Activated CD8-positive, alpha-beta memory T cell treated with anti-CD3 and anti-CD28 coated beads for 4 hours (primary cell): ENCODE measurements around the gene TMEM132A.

ENCODE experiments used
- DNase-seq, 2 donors: peaks; one replicate each; pipeline ENCODE4 v3.0.0-alpha.2; 2020; ENCODE audit warnings: low read depth in 2 of 2

The TMEM132A gene

GRCh38 chr11:60936467-60937143, 12.3 kb downstream of the TMEM132A start:
- no peak for DNase-seq

GRCh38 chr11:60937144-60937527, 12.9 kb downstream of the TMEM132A start:
- DNase-seq = no peak

GRCh38 chr11:60937811-60938210, 13.6 kb downstream of the TMEM132A start:
- DNase-seq = no peak

- no peak for DNase-seq
Observed at GRCh38 chr11:60938500-60938899, 14.2 kb downstream of the TMEM132A start.

GRCh38 chr11:60939301-60939700, 15.0 kb downstream of the TMEM132A start:
- DNase-seq = no peak

- no peak for DNase-seq
Observed at GRCh38 chr11:60939855-60940254, 15.6 kb downstream of the TMEM132A start.

- no peak for DNase-seq
Observed at GRCh38 chr11:60941371-60942119, 17.3 kb downstream of the TMEM132A start.

- DNase-seq = no peak
Observed at GRCh38 chr11:60942219-60942618, 18.0 kb downstream of the TMEM132A start.

GRCh38 chr11:60942970-60943565, 18.8 kb downstream of the TMEM132A start:
- no peak for DNase-seq

- no peak for DNase-seq
Observed at GRCh38 chr11:60944490-60945294, 20.4 kb downstream of the TMEM132A start.

GRCh38 chr11:60945295-60945667, 21.0 kb downstream of the TMEM132A start:
- no peak for DNase-seq

- no peak for DNase-seq
Observed at GRCh38 chr11:60946601-60947264, 22.5 kb downstream of the TMEM132A start.

- DNase-seq = no peak
Observed at GRCh38 chr11:60947700-60948099, 23.4 kb downstream of the TMEM132A start.

- no peak for DNase-seq
Observed at GRCh38 chr11:60948250-60948649, 24.0 kb downstream of the TMEM132A start.

- DNase-seq = no peak
Observed at GRCh38 chr11:60950024-60950423, 25.8 kb downstream of the TMEM132A start.

GRCh38 chr11:60950933-60951605, 26.8 kb downstream of the TMEM132A start:
- DNase-seq = no peak

- no peak for DNase-seq
Observed at GRCh38 chr11:60951606-60951903, 27.3 kb downstream of the TMEM132A start.

- no peak for DNase-seq
Observed at GRCh38 chr11:60951904-60952741, 27.9 kb downstream of the TMEM132A start, which contains the start of gene SLC15A3. SLC15A3 (minus strand) TSS chr11:60952176; CDS start chr11:60951551, 625 bp downstream.

- no peak for DNase-seq
Observed at GRCh38 chr11:60952742-60953170, 28.5 kb downstream of the TMEM132A start.

- no peak for DNase-seq
Observed at GRCh38 chr11:60953781-60954180, 29.5 kb downstream of the TMEM132A start.
